Amygdala (tissue), 56 donors: ENCODE data around the gene PPP1R12C.

Experiments
- DNase-seq, 56 donors: peaks; one replicate each; lab custom pipeline; 2025; lab: John Stamatoyannopoulos, UW

The PPP1R12C gene

GRCh38 chr19:55056827-55057226 lies 60.6 kb downstream of the PPP1R12C start:
- no peak for DNase-seq

GRCh38 chr19:55053735-55054134 lies 63.7 kb downstream of the PPP1R12C start:
- DNase-seq, result no peak

GRCh38 chr19:55050749-55051532 lies 66.5 kb downstream of the PPP1R12C start:
- no peak for DNase-seq

- DNase-seq, result no peak
These were observed 69.0 kb downstream of the PPP1R12C start for GRCh38 chr19:55048446-55048845.

- no peak for DNase-seq
These were observed 69.5 kb downstream of the PPP1R12C start for GRCh38 chr19:55047951-55048350.

GRCh38 chr19:55046975-55047622 lies 70.3 kb downstream of the PPP1R12C start:
- no peak for DNase-seq

GRCh38 chr19:55044771-55045716 lies 72.4 kb downstream of the PPP1R12C start:
- DNase-seq, result no peak

- no peak for DNase-seq
These were observed 73.2 kb downstream of the PPP1R12C start for GRCh38 chr19:55044286-55044685.

GRCh38 chr19:55042688-55043087 lies 74.7 kb downstream of the PPP1R12C start:
- no peak for DNase-seq

- DNase-seq, result no peak
These were observed 75.1 kb downstream of the PPP1R12C start for GRCh38 chr19:55042344-55042678.

- DNase-seq, result no peak
These were observed 75.7 kb downstream of the PPP1R12C start for GRCh38 chr19:55041627-55042343.

GRCh38 chr19:55041244-55041626 lies 76.2 kb downstream of the PPP1R12C start:
- DNase-seq, result no peak
